ENCODE results near the gene SLC25A27.

GRCh38 chr6:46688966-46689335, 36.2 kb downstream of the SLC25A27 start:
- TF ChIP-seq CTCF (IDR thresholded peaks at IDR 0.05) (no peak), POLR2A (IDR thresholded peaks at IDR 0.05) (no peak)
